Epithelial cell of esophagus (primary cell): ENCODE measurements around the gene CDH2.

ENCODE experiments used
- DNase-seq: peaks from one replicate; pipeline ENCODE4 v3.0.0; 2010; ENCODE audit warnings: low read depth
- H3K4me3 ChIP-seq: 2 replicates; pipeline ENCODE4 v1.5.1; 2011; ENCODE audit warnings: mild to moderate bottlenecking, low read length, control low read depth
- TF ChIP-seq, protein P1 (sequence below): IDR thresholded peaks from 2 replicates; pipeline ENCODE4 v1.5.1; 2011; ENCODE audit warnings: low read depth, mild to moderate bottlenecking, low read length, control low read depth, inconsistent platforms; ENCODE audit not compliant: insufficient read depth; ENCODE audit errors: missing control alignments

The CDH2 gene

DNA sequence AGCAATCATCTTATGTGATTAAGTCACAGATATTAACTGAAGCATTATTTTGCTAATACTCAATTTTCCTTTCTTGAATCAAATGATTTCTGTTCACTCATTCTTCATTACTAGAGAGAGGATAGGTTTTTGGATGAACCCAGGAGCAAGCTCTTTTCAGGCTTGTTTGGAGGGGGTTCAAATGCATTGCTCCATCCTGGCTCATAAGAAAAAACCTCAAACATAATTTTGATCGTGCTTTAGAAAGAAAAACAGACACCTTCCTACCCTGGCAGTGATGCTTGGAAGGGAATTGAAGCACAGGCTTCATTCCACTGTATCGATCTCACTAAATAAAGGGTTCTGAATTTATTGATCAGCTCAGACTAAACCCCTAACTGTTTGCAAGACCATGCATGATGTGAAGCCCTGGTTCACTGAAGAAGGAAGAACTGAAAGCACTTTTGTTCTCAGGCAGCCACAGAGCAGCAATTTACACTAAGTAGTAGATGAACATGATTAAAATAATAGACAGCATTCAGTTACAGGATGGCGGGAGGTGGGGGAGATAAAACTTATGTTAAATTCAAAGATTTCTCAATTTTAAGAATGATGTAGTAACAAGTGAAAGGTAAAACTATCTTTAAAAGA, 53.4 kb downstream of the CDH2 start:
- H3K4me3 ChIP-seq = no peak overlapping the region
- TF ChIP-seq, protein P1, sequence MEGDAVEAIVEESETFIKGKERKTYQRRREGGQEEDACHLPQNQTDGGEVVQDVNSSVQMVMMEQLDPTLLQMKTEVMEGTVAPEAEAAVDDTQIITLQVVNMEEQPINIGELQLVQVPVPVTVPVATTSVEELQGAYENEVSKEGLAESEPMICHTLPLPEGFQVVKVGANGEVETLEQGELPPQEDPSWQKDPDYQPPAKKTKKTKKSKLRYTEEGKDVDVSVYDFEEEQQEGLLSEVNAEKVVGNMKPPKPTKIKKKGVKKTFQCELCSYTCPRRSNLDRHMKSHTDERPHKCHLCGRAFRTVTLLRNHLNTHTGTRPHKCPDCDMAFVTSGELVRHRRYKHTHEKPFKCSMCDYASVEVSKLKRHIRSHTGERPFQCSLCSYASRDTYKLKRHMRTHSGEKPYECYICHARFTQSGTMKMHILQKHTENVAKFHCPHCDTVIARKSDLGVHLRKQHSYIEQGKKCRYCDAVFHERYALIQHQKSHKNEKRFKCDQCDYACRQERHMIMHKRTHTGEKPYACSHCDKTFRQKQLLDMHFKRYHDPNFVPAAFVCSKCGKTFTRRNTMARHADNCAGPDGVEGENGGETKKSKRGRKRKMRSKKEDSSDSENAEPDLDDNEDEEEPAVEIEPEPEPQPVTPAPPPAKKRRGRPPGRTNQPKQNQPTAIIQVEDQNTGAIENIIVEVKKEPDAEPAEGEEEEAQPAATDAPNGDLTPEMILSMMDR = no peak
- no peak for DNase-seq

DNA sequence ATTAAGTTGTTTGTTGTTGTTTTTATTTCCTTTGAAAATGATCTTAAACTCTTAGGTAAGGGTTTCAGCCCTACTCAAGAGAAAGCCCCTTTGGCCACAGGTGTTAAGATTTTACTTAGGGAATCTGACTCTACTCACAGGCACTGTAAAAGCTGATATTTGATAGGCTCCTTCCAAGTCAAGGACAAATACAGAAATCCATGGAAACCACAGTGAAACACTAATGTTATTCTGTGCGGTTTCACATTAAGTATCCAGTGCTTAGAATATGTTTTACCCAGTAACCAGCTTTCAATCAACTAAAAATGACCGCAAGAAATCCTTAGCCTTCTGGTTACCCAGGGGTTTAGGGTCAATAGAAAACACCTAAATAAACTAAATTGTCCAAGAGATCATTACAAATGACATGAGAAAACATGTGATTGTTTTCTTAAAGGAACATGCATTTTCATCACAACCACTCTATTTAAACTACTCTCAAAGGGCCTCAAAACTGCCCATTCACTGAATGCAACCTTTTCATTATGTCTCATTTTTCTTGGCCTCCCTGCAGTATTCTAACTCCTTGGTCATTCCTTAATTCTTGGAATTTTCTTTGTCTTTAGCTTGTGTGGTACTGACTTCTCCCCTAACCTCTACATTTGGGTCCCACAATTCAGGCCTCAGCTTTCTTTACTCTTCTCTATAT, 56.0 kb downstream of the CDH2 start:
- no peak for DNase-seq
- H3K4me3 ChIP-seq = no peak overlapping the region
- TF ChIP-seq, protein P1 = no peak

DNA sequence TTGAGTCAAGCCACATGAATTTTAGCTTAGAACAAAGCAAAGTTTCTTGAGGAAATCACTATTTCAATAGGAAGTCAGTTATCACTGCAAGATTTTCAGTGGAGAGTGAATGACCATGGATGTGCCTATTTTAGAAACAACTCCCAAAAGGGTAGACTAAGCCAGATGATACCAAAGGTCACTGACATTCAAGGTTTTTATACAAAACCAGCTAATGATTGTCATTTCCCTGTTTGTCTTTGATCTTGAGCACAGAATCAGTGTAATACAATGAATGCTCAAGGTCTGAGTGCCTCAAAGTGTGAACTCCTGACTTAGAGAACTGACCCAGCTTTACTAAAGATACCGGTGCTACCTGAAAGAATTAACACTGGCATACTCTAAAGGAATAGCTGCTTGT, 60.5 kb downstream of the CDH2 start:
- no peak overlapping the region for H3K4me3 ChIP-seq
- TF ChIP-seq, protein P1 = no peak
- no peak for DNase-seq

DNA sequence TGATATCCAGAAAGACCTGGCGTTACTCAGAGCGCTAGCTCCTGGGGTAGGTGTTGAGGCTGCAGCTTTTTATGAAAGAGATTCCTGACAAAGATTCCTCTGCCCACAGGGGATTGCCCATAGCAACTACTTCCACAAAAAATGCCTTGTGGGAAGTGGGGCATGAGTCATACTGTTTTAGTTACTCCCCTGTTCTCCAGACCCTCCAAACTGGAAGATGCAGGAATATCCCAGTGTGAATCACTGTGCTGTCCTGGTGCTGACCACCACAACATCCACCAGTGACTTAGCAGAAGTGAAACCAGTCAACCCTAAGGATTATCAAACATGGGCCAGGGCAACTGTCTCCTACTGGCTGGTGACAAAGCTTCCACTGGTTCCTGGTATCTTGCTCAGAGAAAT, 61.8 kb downstream of the CDH2 start:
- no peak overlapping the region for H3K4me3 ChIP-seq
- TF ChIP-seq, protein P1 = no peak
- DNase-seq = peak; percentile 55

DNA sequence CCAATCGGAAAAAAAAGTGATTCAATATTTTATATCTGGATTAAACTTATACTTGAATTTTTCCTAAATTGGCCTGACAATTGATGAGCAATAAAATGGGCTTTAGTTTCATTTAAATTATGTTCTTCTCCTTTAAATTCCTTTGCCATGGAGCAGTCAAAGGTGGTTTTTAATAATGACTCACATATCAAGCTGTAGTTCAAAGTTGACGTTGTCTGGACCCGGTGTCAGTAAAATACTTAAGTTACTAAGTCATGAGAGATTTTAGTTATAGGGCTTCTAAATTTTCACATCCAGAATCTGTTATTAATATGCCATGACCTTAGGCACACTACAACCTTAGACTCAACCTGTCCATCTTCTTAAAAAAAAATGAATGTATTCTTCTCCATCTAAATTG, 62.5 kb downstream of the CDH2 start:
- DNase-seq = peak; percentile 78
- TF ChIP-seq, protein P1 = no peak

DNA sequence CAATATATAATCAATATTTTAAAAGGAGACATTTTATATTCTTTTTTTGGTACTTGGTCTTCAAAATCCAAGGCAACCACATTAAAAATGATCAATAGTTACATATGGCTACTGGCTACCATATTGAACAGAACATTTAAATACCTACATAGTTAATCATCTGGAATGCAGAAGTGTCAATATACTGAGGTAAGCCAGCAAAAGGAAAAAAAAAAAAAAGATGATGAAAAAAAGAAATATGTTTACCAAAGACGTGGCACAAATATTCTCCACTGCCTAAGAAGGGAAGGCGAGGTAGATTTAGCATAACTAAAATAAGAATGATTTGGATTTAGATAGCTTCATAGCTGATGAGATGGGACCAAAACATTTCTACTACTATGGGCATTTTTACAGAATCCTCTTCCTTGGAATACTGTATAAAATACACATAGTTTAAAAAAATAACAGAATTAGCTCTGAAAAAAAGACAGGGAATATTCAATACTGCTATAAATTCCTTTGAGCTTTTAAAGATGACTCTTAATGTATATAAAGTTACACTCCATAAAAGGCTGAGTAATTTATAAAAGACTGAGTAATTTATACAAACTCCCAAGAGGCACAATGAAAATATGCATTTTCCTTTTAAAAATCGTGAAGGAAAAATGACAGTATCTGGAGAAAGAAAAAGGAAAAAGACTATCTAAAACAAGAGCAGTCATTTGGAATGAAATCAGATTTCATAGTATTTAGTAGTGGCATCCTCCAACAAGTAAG, 63.5 kb downstream of the CDH2 start:
- TF ChIP-seq, protein P1 = no peak
- H3K4me3 ChIP-seq = no peak overlapping the region
- peak; percentile 29 for DNase-seq

More for the DNA sequence above, 62.5 kb downstream of the CDH2 start:
- no peak overlapping the region for H3K4me3 ChIP-seq
